HG02759 (cell line): ENCODE data around the gene DOCK2.
"Not testable (repeated sequence)": the region's sequence is repeated elsewhere in the genome, so short reads cannot be mapped to it uniquely, and the experiment has no call there.

Experiments
- ATAC-seq: cut with Tn5 transposase; IDR thresholded peaks from one replicate; pipeline ENCODE4 v1.9.1; 2021; ENCODE audit warnings: mild to moderate bottlenecking, moderate library complexity; ENCODE audit not compliant: unreplicated experiment

Gene DOCK2

GRCh38 chr5:169636477-169637084, 494 bp upstream of the DOCK2 start:
- ATAC-seq: no peak

DNA sequence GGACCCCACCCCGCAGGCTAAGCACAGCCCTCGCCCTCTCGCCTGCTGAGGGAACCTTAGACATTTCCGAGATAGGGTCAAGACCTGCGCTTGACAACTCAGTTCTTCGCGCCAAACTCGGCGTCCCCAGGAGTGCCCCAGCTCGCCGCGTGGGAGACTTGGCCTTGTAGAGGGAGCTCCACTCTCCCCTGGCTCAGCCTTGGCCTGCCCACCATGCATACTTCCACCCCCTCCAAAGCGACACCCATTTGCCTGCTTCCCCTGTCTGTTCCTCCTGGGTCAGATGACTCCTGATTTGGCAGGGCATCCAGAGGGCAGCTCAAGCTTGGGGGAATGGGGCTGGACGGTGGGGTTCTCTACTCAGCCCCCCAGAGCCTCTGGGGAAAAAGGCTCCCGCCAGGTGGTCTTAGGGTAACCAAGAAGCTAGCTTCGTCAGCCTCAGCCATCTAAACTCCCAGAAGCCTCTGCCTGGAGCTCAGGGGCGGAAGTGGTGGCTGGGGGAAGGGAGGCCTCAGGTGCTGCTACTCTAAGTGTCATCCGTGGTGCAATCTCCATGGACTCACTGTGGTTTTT, 560 bp downstream of the DOCK2 start:
- ATAC-seq: peak; percentile 65

DNA sequence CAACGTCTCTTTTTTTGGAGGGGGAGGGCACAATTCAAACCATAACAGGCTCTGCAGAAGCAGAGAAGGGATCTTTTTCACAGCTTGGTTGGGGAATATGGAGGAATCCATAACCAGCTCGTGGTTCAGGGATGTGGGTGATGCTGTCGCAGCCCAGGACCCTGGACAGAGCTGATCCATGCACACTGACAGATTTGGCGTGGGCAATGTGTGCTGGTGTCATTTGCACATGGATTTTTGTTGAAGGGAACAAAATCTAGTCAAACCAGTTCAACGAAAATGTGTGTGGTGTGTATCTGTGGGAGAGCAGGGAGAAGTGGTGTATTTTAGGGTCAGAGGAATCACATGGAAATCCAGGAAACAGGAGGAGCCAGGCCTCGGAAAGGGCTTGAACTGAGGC, 4.2 kb downstream of the DOCK2 start:
- no peak for ATAC-seq

GRCh38 chr5:169646856-169647255, 9.8 kb downstream of the DOCK2 start:
- peak; percentile 32 for ATAC-seq

GRCh38 chr5:169647566-169647965, 10.5 kb downstream of the DOCK2 start:
- ATAC-seq: peak; percentile 41

GRCh38 chr5:169648725-169649310, 11.7 kb downstream of the DOCK2 start:
- no peak for ATAC-seq

DNA sequence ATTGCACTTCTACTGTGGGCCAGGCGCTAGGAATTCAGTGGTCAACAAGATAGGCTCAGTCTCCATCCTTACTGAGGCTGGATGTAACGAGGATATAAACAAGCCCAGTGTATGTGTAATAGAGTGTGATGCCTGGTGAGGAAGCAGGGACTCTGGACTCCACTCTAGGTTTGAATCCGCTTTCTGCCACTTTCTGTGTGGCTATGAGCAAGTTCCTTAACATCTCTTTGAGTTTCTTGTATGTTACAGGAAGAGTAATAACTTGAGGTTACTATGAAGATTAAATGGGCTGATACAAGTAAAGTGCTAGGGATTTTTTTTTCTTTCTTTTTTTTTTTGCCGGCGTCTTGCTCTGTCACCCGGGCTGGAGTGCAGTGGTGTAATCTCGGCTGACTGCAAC, 12.4 kb downstream of the DOCK2 start:
- ATAC-seq: no peak

DNA sequence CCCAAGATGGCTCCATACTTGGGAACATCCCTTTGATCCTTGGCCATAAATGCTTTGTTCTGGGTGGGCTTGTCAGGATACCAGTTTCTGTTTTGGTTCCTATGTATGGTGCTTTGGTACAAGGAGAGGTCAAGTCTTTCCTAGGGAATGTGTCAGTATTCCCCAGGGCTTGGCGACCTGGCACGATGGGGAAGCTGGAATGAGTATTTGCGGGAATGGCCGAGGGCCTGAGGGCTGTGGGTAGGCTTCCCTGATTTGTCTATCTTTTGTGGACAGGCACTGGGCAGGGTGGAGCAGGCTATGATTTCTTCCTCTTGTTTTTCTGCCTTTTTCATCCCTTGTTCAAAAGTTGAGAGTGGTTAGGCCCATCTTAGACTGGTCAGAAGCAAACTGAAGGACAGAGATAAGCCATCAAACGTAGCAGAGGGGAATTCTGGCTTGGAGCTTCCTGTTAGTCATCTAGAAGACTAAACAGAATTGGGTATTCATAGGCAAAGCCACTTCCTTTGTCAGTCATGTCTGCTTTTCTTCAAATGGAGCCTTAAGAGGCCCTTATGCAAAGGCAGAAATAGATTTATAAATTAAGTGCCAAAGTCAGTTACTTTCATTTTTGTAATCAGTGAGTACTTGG, 13.7 kb downstream of the DOCK2 start:
- ATAC-seq: peak; percentile 64

GRCh38 chr5:169651526-169651925, 14.5 kb downstream of the DOCK2 start:
- ATAC-seq: no peak

GRCh38 chr5:169652057-169652456, 15.0 kb downstream of the DOCK2 start:
- no peak for ATAC-seq

GRCh38 chr5:169653091-169653490, 16.0 kb downstream of the DOCK2 start:
- no peak for ATAC-seq

- no peak for ATAC-seq
Measured at GRCh38 chr5:169655353-169655752, 18.3 kb downstream of the DOCK2 start.

- peak; percentile 74 for ATAC-seq
Measured at GRCh38 chr5:169656125-169656901, 19.2 kb downstream of the DOCK2 start.

DNA sequence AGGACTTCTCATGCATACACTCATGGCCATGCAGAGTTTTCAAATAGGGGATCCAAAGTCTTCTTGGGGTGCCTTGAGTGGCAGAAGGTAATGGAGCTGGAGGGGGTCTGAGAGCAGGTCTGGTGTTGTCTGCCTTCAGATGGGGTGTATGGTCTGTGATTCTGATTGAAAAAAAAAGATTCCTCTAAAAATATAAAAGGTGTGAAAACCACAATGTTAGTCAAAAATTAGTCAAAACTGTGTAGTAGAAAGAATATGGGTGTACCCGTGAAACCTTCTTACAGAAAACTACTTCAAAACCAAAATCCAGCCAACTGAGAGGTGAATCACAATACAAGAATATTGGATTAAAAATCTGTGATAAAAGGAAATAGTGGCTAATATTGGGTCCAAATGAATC, 20.1 kb downstream of the DOCK2 start:
- ATAC-seq: no peak

GRCh38 chr5:169662451-169662850, 25.4 kb downstream of the DOCK2 start:
- ATAC-seq: not testable (repeated sequence)

GRCh38 chr5:169663537-169663936, 26.5 kb downstream of the DOCK2 start:
- ATAC-seq: no peak

DNA sequence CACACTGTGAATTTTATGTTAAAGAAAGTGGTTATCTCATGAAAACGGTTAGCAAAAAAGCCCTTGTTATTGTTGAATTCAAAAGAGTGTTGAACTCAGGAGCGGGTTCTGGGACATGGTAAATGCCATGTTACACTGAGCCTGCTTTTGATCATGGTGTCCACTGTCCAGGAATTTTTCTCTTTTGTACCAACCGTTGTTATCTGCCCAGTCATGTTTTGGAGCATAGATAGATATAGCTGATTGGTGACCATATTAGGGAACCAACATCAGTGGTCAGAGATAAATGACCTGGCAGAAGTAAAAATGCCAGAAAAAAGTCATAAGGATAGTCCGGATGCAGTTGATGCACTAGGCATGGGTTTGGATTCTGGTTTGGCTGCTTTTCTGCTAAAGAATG, 29.3 kb downstream of the DOCK2 start:
- no peak for ATAC-seq

GRCh38 chr5:169667896-169668674, 31.0 kb downstream of the DOCK2 start:
- no peak for ATAC-seq

- no peak for ATAC-seq
Measured at GRCh38 chr5:169668732-169669131, 31.7 kb downstream of the DOCK2 start.

- peak; percentile 99 for ATAC-seq
Measured at GRCh38 chr5:169670769-169671525, 33.9 kb downstream of the DOCK2 start.
